Fibroblast of skin of back (primary cell): ENCODE measurements around the gene FGD6.
A peak's percentile ranks its signal among the peaks of the same experiment; 100 is the strongest.
"Not testable (repeated sequence)": the region's sequence is repeated elsewhere in the genome, so short reads cannot be mapped to it uniquely, and the experiment has no call there.

ENCODE experiments used
- DNase-seq: peaks from one replicate; pipeline ENCODE4 v3.0.0-alpha.2; 2013

FGD6 gene

DNA sequence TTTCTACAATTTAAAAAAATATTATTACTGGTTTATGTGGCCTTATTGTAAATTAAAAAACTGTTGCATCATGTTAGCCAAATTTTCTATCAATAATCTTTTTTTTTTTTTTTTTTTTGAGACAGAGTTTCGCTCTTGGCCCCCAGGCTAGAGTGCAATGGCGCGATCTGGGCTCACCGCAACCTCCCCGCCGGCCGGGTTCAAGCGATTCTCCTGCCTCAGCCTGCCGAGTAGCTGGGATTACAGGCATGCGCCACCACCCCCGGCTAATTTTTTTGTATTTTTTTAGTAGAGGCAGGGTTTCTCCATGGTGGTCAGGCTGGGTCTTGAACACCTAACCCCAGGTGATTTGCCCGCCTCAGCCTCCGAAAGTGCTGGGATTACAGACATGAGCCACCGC lies 16.9 kb upstream of the FGD6 start:
- DNase-seq, result not testable (repeated sequence)

DNA sequence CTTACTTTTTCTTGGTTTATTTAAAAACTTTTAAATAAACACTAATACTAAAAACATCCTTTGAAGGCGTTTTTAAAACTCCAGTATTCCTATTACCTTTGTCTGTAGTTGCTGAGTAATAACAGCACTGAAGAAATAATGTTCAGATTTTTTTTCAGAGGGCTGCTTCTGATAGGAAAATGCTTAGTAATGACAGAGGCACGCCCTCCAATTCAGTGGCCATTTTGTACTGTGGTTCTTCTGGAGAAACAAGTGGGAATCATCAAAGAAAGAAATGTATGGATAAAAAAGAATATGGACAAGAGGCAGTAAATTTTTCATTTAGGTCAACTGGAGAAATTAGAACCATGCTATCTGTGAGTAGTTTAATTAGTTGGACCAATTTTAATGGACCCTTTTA lies 13.9 kb upstream of the FGD6 start:
- no peak for DNase-seq

DNA sequence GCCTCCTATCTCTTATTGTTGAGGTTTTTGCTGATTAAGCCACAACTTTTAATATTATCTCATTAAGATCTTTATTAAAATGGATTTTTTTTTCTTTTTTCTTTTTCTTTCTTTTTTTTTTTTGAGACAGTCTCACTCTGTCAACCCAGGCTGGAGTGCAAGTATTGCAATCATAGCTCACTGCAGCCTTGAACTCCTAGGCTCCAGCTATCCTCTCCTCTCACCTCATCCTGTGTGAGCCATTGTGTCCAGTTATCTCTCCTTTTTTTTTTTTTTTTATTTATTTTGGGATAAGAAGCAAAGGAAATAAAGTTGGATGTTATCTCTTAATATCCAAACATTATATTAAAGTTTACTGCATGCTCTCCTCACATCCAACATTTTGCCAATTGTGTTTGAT lies 13.0 kb upstream of the FGD6 start:
- DNase-seq, result no peak

- no peak for DNase-seq
Measured at GRCh38 chr12:95229636-95230035, 12.4 kb upstream of the FGD6 start.

- no peak for DNase-seq
Measured at GRCh38 chr12:95228617-95229016, 11.3 kb upstream of the FGD6 start.

- no peak for DNase-seq
Measured at GRCh38 chr12:95227818-95228356, 10.6 kb upstream of the FGD6 start.

DNA sequence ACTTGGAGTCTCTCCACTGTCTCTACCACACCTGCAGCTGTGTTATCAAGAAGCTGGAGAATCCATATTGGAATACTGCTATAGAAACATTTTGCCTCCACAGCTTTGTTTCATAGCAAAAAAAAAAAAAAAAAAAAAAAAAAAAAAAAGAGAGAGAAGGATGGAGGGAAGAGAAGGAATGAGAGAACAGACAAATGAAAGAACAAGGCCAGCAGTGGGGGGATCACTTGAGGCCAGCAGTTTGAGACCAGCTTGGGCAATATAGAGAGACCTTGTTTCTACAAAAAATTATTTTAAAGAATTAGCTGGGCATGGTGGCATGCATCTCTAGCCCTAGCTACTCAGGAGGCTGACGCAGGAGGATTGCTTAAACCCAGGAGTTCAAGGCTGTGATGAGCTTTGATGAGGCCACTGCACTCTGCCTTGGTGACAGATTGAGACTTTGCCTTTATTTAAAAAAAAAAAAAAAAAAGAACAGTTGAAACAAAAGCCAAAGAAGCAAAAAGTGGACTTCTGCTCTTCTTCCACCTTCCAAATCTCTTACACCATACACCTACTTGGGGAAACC lies 8.5 kb upstream of the FGD6 start:
- no peak for DNase-seq

DNA sequence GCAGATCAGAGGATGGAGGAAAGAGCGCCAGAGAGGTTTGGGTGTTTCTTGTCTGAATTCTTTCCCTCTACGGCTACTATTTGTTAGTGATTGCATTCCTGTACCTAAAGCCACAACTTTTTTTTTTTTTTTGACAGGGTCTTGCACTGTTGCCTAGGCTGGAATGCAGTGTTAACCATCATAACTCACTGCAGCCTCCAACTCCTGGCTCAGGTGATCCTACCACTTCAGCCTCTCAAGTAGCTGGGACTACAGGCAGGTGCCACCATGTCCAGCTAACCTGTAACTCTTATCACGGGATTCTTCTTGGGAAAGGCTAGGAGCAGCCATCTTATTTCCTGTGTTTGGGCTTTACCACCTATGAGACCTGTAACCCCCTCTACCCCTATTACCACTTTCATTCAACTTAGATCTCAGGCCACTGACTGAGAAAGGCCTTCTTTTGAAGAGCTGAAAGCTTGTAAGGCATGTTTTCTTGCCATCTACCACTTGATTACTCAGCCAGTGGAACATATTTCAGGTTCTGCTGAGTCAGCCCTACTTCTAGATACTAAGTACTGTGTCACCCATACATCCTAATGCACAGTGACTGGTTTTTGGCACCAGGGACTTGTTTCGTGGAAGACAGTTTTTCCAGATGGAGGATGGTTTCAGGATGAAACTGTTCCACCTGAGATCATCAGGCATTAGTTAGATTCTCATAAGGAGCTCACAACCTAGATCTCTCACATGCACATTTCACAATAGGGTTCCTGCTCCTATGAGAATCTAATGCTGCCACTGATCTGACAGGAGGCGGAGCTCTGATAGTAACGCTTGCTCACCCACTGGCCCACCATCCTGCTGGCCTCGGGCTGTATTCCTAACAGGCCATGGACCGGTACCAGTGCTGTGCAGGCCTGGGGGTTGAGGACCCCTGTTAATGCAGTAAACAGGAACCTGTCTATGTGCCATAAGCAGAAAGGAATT lies 7.2 kb upstream of the FGD6 start:
- peak; percentile 59 for DNase-seq

GRCh38 chr12:95220726-95221125 lies 3.5 kb upstream of the FGD6 start:
- no peak for DNase-seq

DNA sequence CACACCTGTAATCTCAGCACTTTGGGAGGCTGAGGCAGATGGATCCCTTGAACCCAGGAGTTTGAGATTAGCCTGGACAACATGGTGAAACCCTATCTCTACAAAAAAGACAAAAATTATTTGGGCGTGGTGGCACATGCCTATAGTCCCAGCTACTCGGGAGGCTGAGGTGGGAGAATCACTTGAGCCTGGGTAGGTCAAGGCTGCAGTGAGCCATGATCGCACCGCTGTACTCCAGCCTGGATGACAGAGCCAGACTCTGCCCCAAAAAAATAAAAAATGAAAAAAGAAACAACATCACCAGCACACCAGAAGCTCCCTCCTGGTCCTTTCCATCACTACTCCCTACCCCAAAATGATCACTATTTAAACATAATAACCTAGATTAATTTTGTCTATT lies 2.9 kb upstream of the FGD6 start:
- DNase-seq, result no peak

GRCh38 chr12:95218150-95219133 lies 1.2 kb upstream of the FGD6 start:
- peak; percentile 76 for DNase-seq

- no peak for DNase-seq
Measured at GRCh38 chr12:95216711-95217376, 423 bp downstream of the FGD6 start.

GRCh38 chr12:95215949-95216348 lies 1.3 kb downstream of the FGD6 start:
- DNase-seq, result peak; percentile 64

GRCh38 chr12:95214466-95214865 lies 2.8 kb downstream of the FGD6 start:
- DNase-seq, result no peak

DNA sequence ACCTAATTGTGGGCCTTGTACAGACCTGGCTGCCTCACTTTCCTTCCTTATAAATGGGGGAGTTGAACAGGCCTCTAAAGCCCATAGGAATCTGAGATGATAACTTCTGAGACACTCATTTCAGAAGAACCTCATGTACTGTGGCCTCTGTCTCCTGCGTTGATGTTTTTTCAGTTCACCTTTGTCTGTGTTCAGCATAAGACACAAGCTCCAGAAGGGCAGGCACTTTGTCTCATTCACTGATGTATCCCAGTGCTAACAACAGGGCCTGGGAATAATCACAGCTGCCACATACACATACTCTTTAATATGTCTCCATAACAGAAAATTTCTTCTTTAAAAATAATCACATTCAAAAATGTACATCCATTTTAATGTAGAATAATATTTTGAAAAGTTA lies 3.3 kb downstream of the FGD6 start:
- no peak for DNase-seq

- no peak for DNase-seq
Measured at GRCh38 chr12:95213119-95213518, 4.1 kb downstream of the FGD6 start.

DNA sequence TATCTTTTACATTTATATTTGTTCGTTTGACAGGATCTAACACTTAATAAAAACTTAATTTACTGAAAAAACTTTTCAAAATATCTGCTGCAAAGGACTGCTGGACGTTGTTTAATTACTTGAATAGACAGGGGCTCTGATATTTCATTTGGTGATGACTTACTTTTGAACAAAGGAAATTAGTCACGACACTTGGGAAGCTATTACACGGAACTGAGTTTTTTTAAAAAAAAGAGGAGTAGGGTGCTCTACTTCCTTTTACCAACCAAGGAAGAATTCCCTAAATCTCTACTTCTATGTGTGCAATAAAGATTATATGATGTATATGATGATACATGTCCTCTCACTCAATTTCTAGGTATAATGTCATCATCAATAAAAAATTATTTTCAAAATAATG lies 4.7 kb downstream of the FGD6 start:
- DNase-seq, result no peak

DNA sequence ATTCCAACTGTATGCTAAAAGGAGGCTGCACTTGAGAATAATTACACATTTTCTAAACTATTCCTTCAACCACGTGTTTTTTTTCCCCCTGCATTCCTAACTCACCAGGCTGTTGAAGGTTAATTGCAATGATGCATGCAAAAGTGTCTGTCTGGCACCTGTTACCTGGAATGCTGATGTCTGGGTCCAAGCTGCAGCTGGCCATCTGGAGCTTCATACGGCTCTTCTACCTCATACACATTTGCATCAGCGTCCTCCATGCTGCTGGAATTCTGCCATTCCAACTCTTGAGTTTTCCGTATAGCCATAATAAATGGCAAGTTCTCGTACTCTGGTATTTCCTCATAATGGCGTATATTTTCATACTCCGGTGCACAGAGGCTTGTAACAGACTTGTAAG lies 8.6 kb downstream of the FGD6 start:
- DNase-seq, result no peak

- DNase-seq, result no peak
Measured at GRCh38 chr12:95207407-95207806, 9.9 kb downstream of the FGD6 start.

DNA sequence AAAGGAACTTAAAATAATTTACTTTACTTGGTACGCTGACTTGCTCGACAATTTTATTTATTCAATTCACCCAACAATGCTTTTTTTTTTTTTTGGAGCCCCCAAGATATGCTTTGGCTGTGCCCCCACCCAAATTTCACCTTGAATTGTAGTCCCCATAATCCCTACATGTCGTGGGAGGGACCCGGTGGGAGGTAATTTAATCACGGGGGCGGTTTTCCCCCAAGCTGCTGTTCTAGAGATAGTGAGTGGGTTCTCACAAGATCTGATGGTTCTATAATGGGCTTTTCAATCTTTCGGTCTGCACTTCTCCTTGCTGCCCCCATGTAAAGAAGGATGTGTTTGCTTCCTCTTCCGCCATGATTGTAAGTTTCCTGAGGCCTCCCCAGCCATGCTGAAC lies 10.4 kb downstream of the FGD6 start:
- no peak for DNase-seq

DNA sequence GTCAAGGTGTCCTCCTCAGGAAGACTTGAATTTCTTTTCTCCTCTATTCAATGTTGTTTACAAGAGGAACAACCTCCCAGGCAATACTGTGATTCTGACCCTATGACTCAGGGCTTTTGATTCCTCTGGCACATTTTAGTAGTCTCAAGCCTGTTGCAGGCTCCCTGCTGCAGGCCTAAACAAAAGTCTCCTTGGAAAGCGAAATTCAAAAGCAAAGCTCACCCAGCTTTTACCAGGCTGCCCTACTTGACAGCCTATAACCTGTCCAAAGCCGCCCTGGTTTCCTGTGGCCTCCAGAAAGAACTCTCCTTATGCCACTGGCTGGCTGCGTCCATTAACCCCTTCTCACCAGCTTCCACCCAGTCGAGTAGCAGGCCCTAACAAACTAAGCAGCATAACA lies 11.6 kb downstream of the FGD6 start:
- DNase-seq, result peak; percentile 77

GRCh38 chr12:95205016-95205624 lies 12.1 kb downstream of the FGD6 start:
- DNase-seq, result no peak
